ENCODE data around the gene TNS1. TPM values are rescaled to one million over a fixed set of nuclear protein-coding genes. Genes with fewer than 3 reads are reported as not detected.
A peak's percentile ranks its signal among the peaks of the same experiment; 100 is the strongest.

TNS1 gene
- total and polyA plus RNA-seq, 4 donors = 67.0 to 377 (median 208) TPM

GRCh38 chr2:217797661-217798069 is 205.1 kb downstream of the TNS1 start:
- peak overlapping the region in 1 of 2 donors; percentile 4 for H3K27ac ChIP-seq (ENCODE audit: low read depth in 1 of 2, low read length in 1 of 2)
- ATAC-seq (ENCODE audit: insufficient read depth, low FRiP score) (no peak), DNase-seq (peak in 2 of 3 donors; percentile 69 to 70)
- no peak for TF ChIP-seq CTCF (IDR thresholded peaks at IDR 0.05; ENCODE audit: control extremely low read depth, extremely low read depth)
- H3K4me3 ChIP-seq = no peak overlapping the region
- H3K4me1 ChIP-seq (ENCODE audit: control insufficient read depth in 5 of 5, insufficient read depth in 5 of 5, low read length in 5 of 5) = peaks cover 0 to 28% (median 20%) of the 10 kb centered on the region in 5 donors
- no peaks in the 10 kb centered on the region for H3K9me3 ChIP-seq (ENCODE audit: control insufficient read depth in 4 of 4, insufficient read depth in 3 of 4, low read length in 3 of 4)
- no peaks in the 10 kb centered on the region for H3K27me3 ChIP-seq (ENCODE audit: control insufficient read depth in 3 of 3, insufficient read depth in 3 of 3, low read length in 2 of 3)
- H3K9ac ChIP-seq (ENCODE audit: insufficient read depth in 1 of 2, low read length in 2 of 2) = no peak overlapping the region
- peaks cover 5 to 17% (median 15%) of the 10 kb centered on the region in 4 donors for H3K36me3 ChIP-seq (ENCODE audit: control insufficient read depth in 4 of 4, insufficient read depth in 4 of 4, low read length in 4 of 4)
- WGBS, 2 donors = 52 to 70% methylated on average over 8 of the region's 8 CpGs

- peak overlapping the region in 1 of 2 donors; percentile 4 for H3K27ac ChIP-seq (ENCODE audit: low read depth in 1 of 2, low read length in 1 of 2)
- peaks cover 0 to 25% (median 20%) of the 10 kb centered on the region in 5 donors for H3K4me1 ChIP-seq (ENCODE audit: control insufficient read depth in 5 of 5, insufficient read depth in 5 of 5, low read length in 5 of 5)
- H3K4me3 ChIP-seq = no peak overlapping the region
- H3K9me3 ChIP-seq (ENCODE audit: control insufficient read depth in 4 of 4, insufficient read depth in 3 of 4, low read length in 3 of 4) = no peaks in the 10 kb centered on the region
- TF ChIP-seq CTCF (IDR thresholded peaks at IDR 0.05; ENCODE audit: control extremely low read depth, extremely low read depth) = no peak
- no peak for ATAC-seq (ENCODE audit: insufficient read depth, low FRiP score)
- H3K36me3 ChIP-seq (ENCODE audit: control insufficient read depth in 4 of 4, insufficient read depth in 4 of 4, low read length in 4 of 4) = peaks cover 5 to 14% (median 11%) of the 10 kb centered on the region in 4 donors
- peak; percentile 56 to 77 (median 70) for DNase-seq
- no peaks in the 10 kb centered on the region for H3K27me3 ChIP-seq (ENCODE audit: control insufficient read depth in 3 of 3, insufficient read depth in 3 of 3, low read length in 2 of 3)
- H3K9ac ChIP-seq (ENCODE audit: insufficient read depth in 1 of 2, low read length in 2 of 2) = no peak overlapping the region
- WGBS, 2 donors = 45 to 55% methylated on average over 3 of the region's 3 CpGs
These were observed 205.6 kb downstream of the TNS1 start for GRCh38 chr2:217797165-217797564.

GRCh38 chr2:217795706-217796465 is 206.9 kb downstream of the TNS1 start:
- Histone ChIP-seq H3K36me3 (ENCODE audit: control insufficient read depth in 4 of 4, insufficient read depth in 4 of 4, low read length in 4 of 4) (peaks cover 4 to 9% (median 7%) of the 10 kb centered on the region in 4 donors), H3K4me3 (no peak overlapping the region), H3K27ac (ENCODE audit: low read depth in 1 of 2, low read length in 1 of 2) (peak overlapping the region in 1 of 2 donors; percentile 57), H3K9me3 (ENCODE audit: control insufficient read depth in 4 of 4, insufficient read depth in 3 of 4, low read length in 3 of 4) (no peaks in the 10 kb centered on the region), H3K4me1 (ENCODE audit: control insufficient read depth in 5 of 5, insufficient read depth in 5 of 5, low read length in 5 of 5) (peaks cover 0 to 23% (median 13%) of the 10 kb centered on the region in 5 donors), H3K27me3 (ENCODE audit: control insufficient read depth in 3 of 3, insufficient read depth in 3 of 3, low read length in 2 of 3) (no peaks in the 10 kb centered on the region), H3K9ac (ENCODE audit: insufficient read depth in 1 of 2, low read length in 2 of 2) (no peak overlapping the region)
- TF ChIP-seq CTCF (IDR thresholded peaks at IDR 0.05; ENCODE audit: control extremely low read depth, extremely low read depth) = no peak
- 71 to 87% methylated on average over 11 of the region's 11 CpGs for WGBS, 2 donors
- ATAC-seq (ENCODE audit: insufficient read depth, low FRiP score) (no peak), DNase-seq (no peak)
